K562 (cell line): Measurements from ENCODE around the gene FOXJ1. TPM values are rescaled to one million over a fixed set of nuclear protein-coding genes. Genes with fewer than 3 reads are reported as not detected.

Source experiments
- CEBPB ChIP-seq: fragments of 450-650 bp; IDR thresholded peaks from 2 replicates; pipeline ENCODE4 v1.6.1; 2016; ENCODE audit warnings: missing genetic modification characterization, missing compliant biosample characterization
- CHD1 ChIP-seq: fragments of 200-600 bp; sonication (generic); IDR thresholded peaks from one replicate; pipeline ENCODE4 v1.6.1; 2012; ENCODE audit warnings: mild to moderate bottlenecking, moderate library complexity, low read length, inconsistent platforms
- CSDE1 ChIP-seq, 2 experiments: fragments of 450-650 bp; IDR thresholded peaks; 2 replicates each; pipeline ENCODE4 v1.6.1; 2016; ENCODE audit warnings: mild to moderate bottlenecking in 1 of 2
- DACH1 ChIP-seq: fragments of 450-650 bp; IDR thresholded peaks from 2 replicates; pipeline ENCODE4 v1.6.1; 2018; ENCODE audit not compliant: partially characterized antibody
- EHMT2 ChIP-seq: fragments of 450-650 bp; IDR thresholded peaks from 2 replicates; pipeline ENCODE4 v1.6.1; 2018; ENCODE audit warnings: antibody characterized with exemption
- EP400 ChIP-seq: fragments of 450-650 bp; IDR thresholded peaks from 2 replicates; pipeline ENCODE4 v1.6.1; 2017; ENCODE audit warnings: antibody characterized with exemption, mild to moderate bottlenecking, moderate library complexity
- FOXJ2 ChIP-seq: fragments of 200-800 bp; sonication (Bioruptor generic); IDR thresholded peaks from 2 replicates; pipeline ENCODE4 v1.6.1; 2016; ENCODE audit warnings: missing genetic modification characterization, missing compliant biosample characterization
- GTF2A2 ChIP-seq: IDR thresholded peaks from 2 replicates; pipeline ENCODE4 v1.6.1; 2016; ENCODE audit warnings: mild to moderate bottlenecking, missing genetic modification characterization, missing compliant biosample characterization
- HSF4 ChIP-seq: fragments of 250-450 bp; sonication (Bioruptor Pico); IDR thresholded peaks from 2 replicates; pipeline ENCODE4 v2.1.2; 2022; ENCODE audit warnings: mild to moderate bottlenecking, moderate library complexity, borderline replicate concordance
- IRF2 ChIP-seq: sonication (generic); formaldehyde crosslinking; IDR thresholded peaks from 2 replicates; pipeline ENCODE4 v1.8.1; 2022; ENCODE audit warnings: mild to moderate bottlenecking, missing genetic modification reagents
- JUNB ChIP-seq: fragments of 450-650 bp; formaldehyde crosslinking; conservative IDR thresholded peaks from 2 replicates; pipeline ENCODE4 v1.4.0; 2020; ENCODE audit warnings: mild to moderate bottlenecking
- NCOA4 ChIP-seq: fragments of 450-650 bp; IDR thresholded peaks from 2 replicates; pipeline ENCODE4 v1.6.1; 2018; ENCODE audit warnings: mild to moderate bottlenecking; ENCODE audit not compliant: partially characterized antibody
- RCOR1 ChIP-seq, 2 experiments: IDR thresholded peaks; 2 replicates each; pipeline ENCODE4 v1.6.1; 2012; ENCODE audit warnings: low read depth in 2 of 2, low read length in 2 of 2, borderline replicate concordance in 1 of 2, improper control_type of control experiment in 1 of 2
- ZBTB17 ChIP-seq: fragments of 450-650 bp; formaldehyde crosslinking; IDR thresholded peaks from 2 replicates; pipeline ENCODE4 v1.4.0; 2020; ENCODE audit warnings: mild to moderate bottlenecking
- ZNF395 ChIP-seq: fragments of 200-800 bp; sonication (Bioruptor generic); IDR thresholded peaks from 2 replicates; pipeline ENCODE4 v1.6.1; 2017; ENCODE audit warnings: missing genetic modification characterization, missing compliant biosample characterization
- ZNF584 ChIP-seq: fragments of 200-800 bp; sonication (Bioruptor generic); IDR thresholded peaks from 2 replicates; pipeline ENCODE4 v1.6.1; 2016; ENCODE audit warnings: low read depth, mild to moderate bottlenecking, missing genetic modification characterization, missing compliant biosample characterization
- polyA plus RNA-seq, 8 experiments: library from polyadenylated mRNA; depleted of rRNA in 4 of 8; stranded (reverse) in 5 of 8; unstranded in 3 of 8; fragments of >200 nt; fragmentation: Nextera tagmentation in 2 of 8; fragmentation: Illumina TruSeq in 1 of 8; extraction: Ambion mirVana in 2 of 8; extraction: Trizol in 1 of 8; gene quantifications; 2 replicates each; pipeline versions ENCODE4 v1.2.1 to v1.2.3, GENCODE V29; 2011 to 2014; ENCODE audit warnings: inconsistent platforms in 1 of 8, missing spikeins in 1 of 8
- total RNA-seq, 7 experiments: library from RNA; depleted of rRNA in 6 of 7; stranded (reverse); fragments of >200 nt in 6 of 7; fragmentation: Illumina TruSeq in 2 of 7; extraction: Trizol in 2 of 7; gene quantifications; 2 replicates each; pipeline versions ENCODE4 v1.2.1 to v1.2.3, GENCODE V29; 2011 to 2021; ENCODE audit warnings: low replicate concordance in 1 of 7
- TF ChIP-seq, protein P1 (sequence below), 2 experiments: fragments of 250-450 bp in 1 of 2; fragments of 450-650 bp in 1 of 2; sonication (Bioruptor Pico) in 1 of 2; IDR thresholded peaks; 2 replicates each; pipeline versions ENCODE4 v1.6.1 to v1.8.0; 2016 to 2021; ENCODE audit warnings: mild to moderate bottlenecking in 2 of 2, moderate library complexity in 2 of 2, missing compliant biosample characterization in 1 of 2, missing genetic modification characterization in 1 of 2
- TF ChIP-seq, protein P2 (sequence below): fragments of 450-650 bp; formaldehyde crosslinking; IDR thresholded peaks from 2 replicates; pipeline ENCODE4 v1.4.0; 2020; ENCODE audit warnings: mild to moderate bottlenecking, moderate library complexity
- TF ChIP-seq, protein P3 (sequence below): fragments of 200-800 bp; sonication (Bioruptor generic); IDR thresholded peaks from 2 replicates; pipeline ENCODE4 v1.6.1; 2016; ENCODE audit warnings: missing genetic modification characterization, missing compliant biosample characterization

FOXJ1 gene
- total and polyA plus RNA-seq, 9 of the 15 experiments (the other 6 are each of a cell fraction or from before 2014, with no cell fraction given), result 0.07 TPM; not detected in 8

DNA sequence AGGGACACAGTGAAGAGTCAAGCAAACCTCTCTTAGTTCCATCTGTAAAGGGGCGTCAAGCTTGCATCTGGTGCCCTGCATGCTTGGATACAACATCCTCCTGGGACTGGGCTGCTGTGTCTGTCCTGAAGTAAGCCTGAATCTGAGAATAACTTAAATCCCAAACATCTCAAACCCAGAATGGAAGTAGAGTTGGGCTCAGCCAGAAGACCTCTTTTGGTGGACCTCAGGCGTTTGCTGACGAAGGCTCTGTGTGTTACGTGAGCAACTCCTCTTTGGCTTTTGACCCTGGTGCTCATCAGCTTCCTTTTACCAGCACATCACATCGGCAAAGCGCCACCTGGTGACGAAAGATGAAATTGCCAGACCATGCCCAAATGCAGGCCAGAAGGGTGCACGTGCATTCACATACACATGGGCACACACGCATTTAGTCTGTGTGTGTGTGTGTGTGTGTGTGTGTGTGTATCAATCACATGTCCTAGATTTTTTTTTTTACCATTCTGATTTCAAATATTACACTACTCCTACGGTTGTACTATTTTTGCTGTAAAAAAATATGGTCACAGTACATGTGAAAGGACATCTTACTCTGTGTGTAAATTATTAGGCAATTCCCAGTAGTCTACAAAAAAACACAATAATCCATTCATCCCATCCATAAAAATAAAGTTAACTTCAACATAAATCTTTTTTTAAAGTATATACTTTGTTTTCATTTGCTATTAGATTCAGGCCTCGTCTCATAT lies 41.1 kb upstream of the FOXJ1 start (continued):
- TF ChIP-seq ZNF395 (CRISPR knock-in tag), result no peak
- TF ChIP-seq CHD1, result no peak
- TF ChIP-seq DACH1, result peak; percentile 25
- no peak for TF ChIP-seq GTF2A2
- no peak for TF ChIP-seq JUNB (CRISPR knock-in tag)
- TF ChIP-seq, protein P1, sequence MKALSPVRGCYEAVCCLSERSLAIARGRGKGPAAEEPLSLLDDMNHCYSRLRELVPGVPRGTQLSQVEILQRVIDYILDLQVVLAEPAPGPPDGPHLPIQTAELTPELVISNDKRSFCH (CRISPR knock-in tag; IDR thresholded peaks at IDR 0.05), result no peak
- TF ChIP-seq, protein P1 (tag; IDR thresholded peaks at IDR 0.05), result peak; percentile 19; the same call in 1 of the 2 replicates
- no peak for TF ChIP-seq IRF2
- no peak for TF ChIP-seq ZBTB17 (CRISPR knock-in tag)
- TF ChIP-seq, protein P2, sequence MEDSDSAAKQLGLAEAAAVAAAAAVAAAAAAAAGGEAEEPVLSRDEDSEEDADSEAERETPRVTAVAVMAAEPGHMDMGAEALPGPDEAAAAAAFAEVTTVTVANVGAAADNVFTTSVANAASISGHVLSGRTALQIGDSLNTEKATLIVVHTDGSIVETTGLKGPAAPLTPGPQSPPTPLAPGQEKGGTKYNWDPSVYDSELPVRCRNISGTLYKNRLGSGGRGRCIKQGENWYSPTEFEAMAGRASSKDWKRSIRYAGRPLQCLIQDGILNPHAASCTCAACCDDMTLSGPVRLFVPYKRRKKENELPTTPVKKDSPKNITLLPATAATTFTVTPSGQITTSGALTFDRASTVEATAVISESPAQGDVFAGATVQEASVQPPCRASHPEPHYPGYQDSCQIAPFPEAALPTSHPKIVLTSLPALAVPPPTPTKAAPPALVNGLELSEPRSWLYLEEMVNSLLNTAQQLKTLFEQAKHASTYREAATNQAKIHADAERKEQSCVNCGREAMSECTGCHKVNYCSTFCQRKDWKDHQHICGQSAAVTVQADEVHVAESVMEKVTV (CRISPR knock-in tag), result peak; percentile 45; the same call in 1 of the 2 replicates
- TF ChIP-seq EHMT2, result no peak
- peak; percentile 74; the same call in 1 of the 2 replicates for TF ChIP-seq ZNF584 (CRISPR knock-in tag)
- TF ChIP-seq FOXJ2, result no peak
- no peak for TF ChIP-seq NCOA4
- TF ChIP-seq CEBPB (tag), result peak; percentile 31; the same call in 1 of the 2 replicates
- TF ChIP-seq, protein P3, sequence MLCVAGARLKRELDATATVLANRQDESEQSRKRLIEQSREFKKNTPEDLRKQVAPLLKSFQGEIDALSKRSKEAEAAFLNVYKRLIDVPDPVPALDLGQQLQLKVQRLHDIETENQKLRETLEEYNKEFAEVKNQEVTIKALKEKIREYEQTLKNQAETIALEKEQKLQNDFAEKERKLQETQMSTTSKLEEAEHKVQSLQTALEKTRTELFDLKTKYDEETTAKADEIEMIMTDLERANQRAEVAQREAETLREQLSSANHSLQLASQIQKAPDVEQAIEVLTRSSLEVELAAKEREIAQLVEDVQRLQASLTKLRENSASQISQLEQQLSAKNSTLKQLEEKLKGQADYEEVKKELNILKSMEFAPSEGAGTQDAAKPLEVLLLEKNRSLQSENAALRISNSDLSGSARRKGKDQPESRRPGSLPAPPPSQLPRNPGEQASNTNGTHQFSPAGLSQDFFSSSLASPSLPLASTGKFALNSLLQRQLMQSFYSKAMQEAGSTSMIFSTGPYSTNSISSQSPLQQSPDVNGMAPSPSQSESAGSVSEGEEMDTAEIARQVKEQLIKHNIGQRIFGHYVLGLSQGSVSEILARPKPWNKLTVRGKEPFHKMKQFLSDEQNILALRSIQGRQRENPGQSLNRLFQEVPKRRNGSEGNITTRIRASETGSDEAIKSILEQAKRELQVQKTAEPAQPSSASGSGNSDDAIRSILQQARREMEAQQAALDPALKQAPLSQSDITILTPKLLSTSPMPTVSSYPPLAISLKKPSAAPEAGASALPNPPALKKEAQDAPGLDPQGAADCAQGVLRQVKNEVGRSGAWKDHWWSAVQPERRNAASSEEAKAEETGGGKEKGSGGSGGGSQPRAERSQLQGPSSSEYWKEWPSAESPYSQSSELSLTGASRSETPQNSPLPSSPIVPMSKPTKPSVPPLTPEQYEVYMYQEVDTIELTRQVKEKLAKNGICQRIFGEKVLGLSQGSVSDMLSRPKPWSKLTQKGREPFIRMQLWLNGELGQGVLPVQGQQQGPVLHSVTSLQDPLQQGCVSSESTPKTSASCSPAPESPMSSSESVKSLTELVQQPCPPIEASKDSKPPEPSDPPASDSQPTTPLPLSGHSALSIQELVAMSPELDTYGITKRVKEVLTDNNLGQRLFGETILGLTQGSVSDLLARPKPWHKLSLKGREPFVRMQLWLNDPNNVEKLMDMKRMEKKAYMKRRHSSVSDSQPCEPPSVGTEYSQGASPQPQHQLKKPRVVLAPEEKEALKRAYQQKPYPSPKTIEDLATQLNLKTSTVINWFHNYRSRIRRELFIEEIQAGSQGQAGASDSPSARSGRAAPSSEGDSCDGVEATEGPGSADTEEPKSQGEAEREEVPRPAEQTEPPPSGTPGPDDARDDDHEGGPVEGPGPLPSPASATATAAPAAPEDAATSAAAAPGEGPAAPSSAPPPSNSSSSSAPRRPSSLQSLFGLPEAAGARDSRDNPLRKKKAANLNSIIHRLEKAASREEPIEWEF, result no peak
- peak; percentile 70 for TF ChIP-seq EP400
- no peak for TF ChIP-seq HSF4 (CRISPR knock-in tag)
- peak in 1 of 2 experiments; percentile 80; a peak in 1 of 4 replicates for TF ChIP-seq RCOR1 (IDR thresholded peaks at IDR 0.05; ENCODE audit: borderline replicate concordance in 1 of 2, low read depth in 2 of 2, low read length in 2 of 2)
- TF ChIP-seq CSDE1 (IDR thresholded peaks at IDR 0.05), result no peak
